IPS-18c (cell line): Measurements from ENCODE around the gene RNF144A.
"Not testable (repeated sequence)": the region's sequence is repeated elsewhere in the genome, so short reads cannot be mapped to it uniquely, and the experiment has no call there.

Source experiments
- H3K4me3 ChIP-seq: 2 replicates; pipeline ENCODE4 v1.7.0; 2013; ENCODE audit warnings: low read depth, mild to moderate bottlenecking, low read length, moderate library complexity; ENCODE audit not compliant: insufficient read depth
- H3K9me3 ChIP-seq: one replicate; pipeline ENCODE4 v1.6.1; 2013; ENCODE audit warnings: mild to moderate bottlenecking, low read length, moderate library complexity; ENCODE audit not compliant: control insufficient read depth, insufficient read depth

RNF144A gene

GRCh38 chr2:6999211-6999877 is 82.1 kb downstream of the RNF144A start:
- H3K4me3 ChIP-seq, result no peak overlapping the region

GRCh38 chr2:7001395-7001794 is 84.2 kb downstream of the RNF144A start:
- H3K9me3 ChIP-seq, H3K4me3 ChIP-seq: not testable (repeated sequence)

More at GRCh38 chr2:6999211-6999877, 82.1 kb downstream of the RNF144A start:
- H3K9me3 ChIP-seq, result no peaks in the 10 kb centered on the region

GRCh38 chr2:7003895-7004294 is 86.7 kb downstream of the RNF144A start:
- Histone ChIP-seq H3K9me3 (no peaks in the 10 kb centered on the region), H3K4me3 (no peak overlapping the region)

- Histone ChIP-seq H3K4me3 (no peak overlapping the region), H3K9me3 (no peaks in the 10 kb centered on the region)
Measured at GRCh38 chr2:7004636-7005035, 87.4 kb downstream of the RNF144A start.

GRCh38 chr2:7007488-7007845 is 90.3 kb downstream of the RNF144A start:
- Histone ChIP-seq H3K9me3 (no peaks in the 10 kb centered on the region), H3K4me3 (no peak overlapping the region)

- H3K9me3 ChIP-seq, result no peaks in the 10 kb centered on the region
- no peak overlapping the region for H3K4me3 ChIP-seq
Measured at GRCh38 chr2:7007846-7008741, 90.9 kb downstream of the RNF144A start.

GRCh38 chr2:7009207-7009911 is 92.1 kb downstream of the RNF144A start:
- no peaks in the 10 kb centered on the region for H3K9me3 ChIP-seq

GRCh38 chr2:7010391-7011054 is 93.3 kb downstream of the RNF144A start:
- no peaks in the 10 kb centered on the region for H3K9me3 ChIP-seq
- H3K4me3 ChIP-seq, result no peak overlapping the region

More at GRCh38 chr2:7009207-7009911, 92.1 kb downstream of the RNF144A start:
- H3K4me3 ChIP-seq, result no peak overlapping the region

GRCh38 chr2:7011356-7012083 is 94.3 kb downstream of the RNF144A start:
- Histone ChIP-seq H3K4me3 (no peak overlapping the region), H3K9me3 (no peaks in the 10 kb centered on the region)

GRCh38 chr2:7012141-7012764 is 95.0 kb downstream of the RNF144A start:
- Histone ChIP-seq H3K4me3 (no peak overlapping the region), H3K9me3 (no peaks in the 10 kb centered on the region)

GRCh38 chr2:7013471-7014160 is 96.4 kb downstream of the RNF144A start:
- H3K4me3 ChIP-seq, result no peak overlapping the region
- no peaks in the 10 kb centered on the region for H3K9me3 ChIP-seq

GRCh38 chr2:7014174-7014640 is 97.0 kb downstream of the RNF144A start:
- no peak overlapping the region for H3K4me3 ChIP-seq

GRCh38 chr2:7015007-7015950 is 98.1 kb downstream of the RNF144A start:
- no peaks in the 10 kb centered on the region for H3K9me3 ChIP-seq

More at GRCh38 chr2:7014174-7014640, 97.0 kb downstream of the RNF144A start:
- no peaks in the 10 kb centered on the region for H3K9me3 ChIP-seq

GRCh38 chr2:7016148-7016547 is 98.9 kb downstream of the RNF144A start:
- no peak overlapping the region for H3K4me3 ChIP-seq

More at GRCh38 chr2:7015007-7015950, 98.1 kb downstream of the RNF144A start:
- H3K4me3 ChIP-seq, result no peak overlapping the region

More at GRCh38 chr2:7016148-7016547, 98.9 kb downstream of the RNF144A start:
- no peaks in the 10 kb centered on the region for H3K9me3 ChIP-seq
